Gastroesophageal sphincter (tissue), 3 donors: ENCODE results near the gene AKAP5.

ENCODE experiments used
- EP300 ChIP-seq: sonication (generic); formaldehyde crosslinking; IDR thresholded peaks from one replicate; pipeline ENCODE4 v1.6.1; 2017; ENCODE audit warnings: antibody characterized with exemption, mild to moderate bottlenecking
- POLR2A ChIP-seq, 2 donors: fragments of 450-650 bp; IDR thresholded peaks; one replicate each; pipeline ENCODE4 v1.6.1; 2017; ENCODE audit warnings: antibody characterized with exemption in 2 of 2, mild to moderate bottlenecking in 2 of 2, moderate library complexity in 1 of 2
- TF ChIP-seq, protein P1 (sequence below), 4 experiments: fragments of 200-600 bp in 2 of 4; fragments of 450-650 bp in 2 of 4; sonication (generic) in 1 of 4; IDR thresholded peaks; one replicate each; pipeline ENCODE4 v1.5.1; 2017 to 2019; ENCODE audit warnings: antibody characterized with exemption in 4 of 4, mild to moderate bottlenecking in 2 of 4, moderate library complexity in 2 of 4

DNA sequence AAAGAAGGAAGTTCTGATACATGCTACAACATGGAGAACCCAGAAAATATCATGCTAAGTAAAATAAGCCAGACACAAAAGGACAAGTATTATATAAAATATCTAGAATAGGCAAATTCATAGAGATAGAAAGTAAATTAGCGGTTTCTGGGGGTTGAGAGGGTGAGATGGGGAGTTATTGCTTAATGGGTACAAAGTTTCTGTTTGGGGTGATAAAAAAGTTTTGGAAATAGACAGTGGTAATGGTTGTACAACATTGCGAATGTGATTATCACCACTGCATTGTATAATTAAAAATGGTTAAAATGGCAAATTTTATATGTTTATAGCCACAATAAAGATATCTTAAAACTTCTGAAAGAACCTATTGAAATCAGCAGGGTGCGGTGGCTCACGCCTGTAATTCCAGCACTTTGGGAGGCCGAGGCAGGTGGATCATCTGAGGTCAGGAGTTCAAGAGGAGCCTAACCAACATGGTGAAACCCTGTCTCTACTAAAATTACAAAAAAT is 23.3 kb downstream of the AKAP5 start:
- TF ChIP-seq EP300 = no peak
- TF ChIP-seq, protein P1, sequence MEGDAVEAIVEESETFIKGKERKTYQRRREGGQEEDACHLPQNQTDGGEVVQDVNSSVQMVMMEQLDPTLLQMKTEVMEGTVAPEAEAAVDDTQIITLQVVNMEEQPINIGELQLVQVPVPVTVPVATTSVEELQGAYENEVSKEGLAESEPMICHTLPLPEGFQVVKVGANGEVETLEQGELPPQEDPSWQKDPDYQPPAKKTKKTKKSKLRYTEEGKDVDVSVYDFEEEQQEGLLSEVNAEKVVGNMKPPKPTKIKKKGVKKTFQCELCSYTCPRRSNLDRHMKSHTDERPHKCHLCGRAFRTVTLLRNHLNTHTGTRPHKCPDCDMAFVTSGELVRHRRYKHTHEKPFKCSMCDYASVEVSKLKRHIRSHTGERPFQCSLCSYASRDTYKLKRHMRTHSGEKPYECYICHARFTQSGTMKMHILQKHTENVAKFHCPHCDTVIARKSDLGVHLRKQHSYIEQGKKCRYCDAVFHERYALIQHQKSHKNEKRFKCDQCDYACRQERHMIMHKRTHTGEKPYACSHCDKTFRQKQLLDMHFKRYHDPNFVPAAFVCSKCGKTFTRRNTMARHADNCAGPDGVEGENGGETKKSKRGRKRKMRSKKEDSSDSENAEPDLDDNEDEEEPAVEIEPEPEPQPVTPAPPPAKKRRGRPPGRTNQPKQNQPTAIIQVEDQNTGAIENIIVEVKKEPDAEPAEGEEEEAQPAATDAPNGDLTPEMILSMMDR (IDR thresholded peaks at IDR 0.05) = no peak
- TF ChIP-seq POLR2A (IDR thresholded peaks at IDR 0.05) = no peak
